Left lung (tissue), 10 donors: ENCODE data around the gene SNX25. TPM values are rescaled to one million over a fixed set of nuclear protein-coding genes. Genes with fewer than 3 reads are reported as not detected.

Experiments used
- ATAC-seq: fragments of 200-7000 bp; cut with Tn5 transposase; one replicate; pipeline ENCODE4 v1.9.1; 2020; ENCODE audit warnings: moderate library complexity
- DNase-seq, 4 donors: peaks; one replicate each; pipeline ENCODE4 v3.0.0-alpha.2; 2013 to 2020
- H3K27ac ChIP-seq, 2 donors: fragments of 200-600 bp; sonication (generic) in 1 of 2; one replicate each; pipeline versions ENCODE4 v1.5.0 to v1.8.0; 2020 to 2021
- H3K27me3 ChIP-seq, 2 donors: fragments of 200-600 bp; sonication (generic) in 1 of 2; one replicate each; pipeline versions ENCODE4 v1.5.0 to v1.8.0; 2020 to 2021
- H3K36me3 ChIP-seq, 2 donors: fragments of 200-600 bp; sonication (generic) in 1 of 2; one replicate each; pipeline versions ENCODE4 v1.5.0 to v1.8.0; 2020 to 2021
- H3K4me1 ChIP-seq, 2 donors: fragments of 200-600 bp; one replicate each; pipeline ENCODE4 v1.8.0; 2021
- H3K4me3 ChIP-seq, 2 donors: fragments of 200-600 bp; sonication (generic) in 1 of 2; one replicate each; pipeline versions ENCODE4 v1.5.0 to v1.8.0; 2020 to 2021; ENCODE audit warnings: mild to moderate bottlenecking in 1 of 2
- H3K9me3 ChIP-seq, 2 donors: fragments of 200-600 bp; sonication (generic) in 1 of 2; one replicate each; pipeline versions ENCODE4 v1.5.0 to v1.8.0; 2020 to 2021
- CTCF ChIP-seq, 2 donors: fragments of 200-600 bp; sonication (generic) in 1 of 2; IDR thresholded peaks; one replicate each; pipeline versions ENCODE4 v1.5.0 to v1.8.0; 2021; ENCODE audit warnings: antibody characterized with exemption in 2 of 2
- intact Hi-C, 2 donors: fragments of 100-400 bp; cut with DNase I; formaldehyde crosslinking; loops; one replicate each; pipeline versions ENCODE4 v1.11.2 to v1.14.2; 2022
- polyA plus RNA-seq, 6 donors: library from polyadenylated mRNA; unstranded; fragments of 120-200 nt; gene quantifications; one replicate each; pipeline ENCODE4 v1.2.1, GENCODE V29; 2013; ENCODE audit not compliant: insufficient read length in 6 of 6
- total RNA-seq, 2 donors: library from RNA; stranded (reverse); fragmentation: NEBNext Ultra II Directional; extraction: Animal tissue kit (Norgen Biotek cat#: 25700); gene quantifications; one replicate each; pipeline ENCODE4 v1.2.1, GENCODE V29; 2021
- donor health status: DM: no; HTN: yes; CAD: no.
- donor health status: DM: no; HTN: no; CAD: no.

Gene SNX25
- total and polyA plus RNA-seq, 8 donors = 15.5 to 122 (median 18.9) TPM

DNA sequence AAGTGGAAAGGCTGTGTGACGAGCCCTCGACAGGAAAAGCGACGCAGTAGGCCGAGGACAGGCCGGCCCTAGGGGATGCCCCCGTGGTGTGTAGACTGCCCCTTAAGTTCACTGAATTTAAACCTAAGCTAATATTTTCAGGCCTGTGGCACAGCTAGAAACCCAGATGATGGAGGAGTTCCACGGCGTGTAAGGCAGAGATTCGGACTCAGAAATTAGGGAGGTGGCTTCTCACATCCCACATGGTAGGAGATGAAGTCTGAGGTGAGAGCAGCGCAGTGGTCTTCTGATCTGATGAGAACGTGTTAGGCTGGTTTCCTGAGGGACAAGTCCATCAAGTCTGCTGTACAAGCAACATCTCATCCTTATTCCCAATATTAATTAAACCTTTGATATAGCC, 178.6 kb downstream of the SNX25 start:
- no peaks in the 10 kb centered on the region for H3K9me3 ChIP-seq
- no peak overlapping the region for H3K27ac ChIP-seq
- H3K4me1 ChIP-seq = peaks cover 0 to 5% of the 10 kb centered on the region in 2 donors
- no peak for TF ChIP-seq CTCF (IDR thresholded peaks at IDR 0.05)
- H3K4me3 ChIP-seq = no peak overlapping the region
- H3K36me3 ChIP-seq = no peaks in the 10 kb centered on the region
- intact Hi-C loops = no loop called here
- ATAC-seq (no peak), DNase-seq (no peak)
- H3K27me3 ChIP-seq = peaks cover 0 to 14% of the 10 kb centered on the region in 2 donors

- no peaks in the 10 kb centered on the region for H3K9me3 ChIP-seq
- H3K27ac ChIP-seq = no peak overlapping the region
- no peaks in the 10 kb centered on the region for H3K36me3 ChIP-seq
- no peaks in the 10 kb centered on the region for H3K27me3 ChIP-seq
- DNase-seq = no peak
- intact Hi-C loops = loop anchor here in 1 of 2 donors (10.0 kb wide), 1 partner anchor 176 kb away; no protein-coding TSS in a partner anchor
- no peak overlapping the region for H3K4me3 ChIP-seq
- H3K4me1 ChIP-seq = peaks cover 0 to 11% of the 10 kb centered on the region in 2 donors
- ATAC-seq = no peak
- no peak for TF ChIP-seq CTCF (IDR thresholded peaks at IDR 0.05)
These were observed 181.5 kb downstream of the SNX25 start for GRCh38 chr4:185390941-185391340.

GRCh38 chr4:185392156-185392555, 182.8 kb downstream of the SNX25 start:
- Histone ChIP-seq H3K27ac (no peak overlapping the region), H3K36me3 (no peaks in the 10 kb centered on the region), H3K4me3 (no peak overlapping the region), H3K9me3 (no peaks in the 10 kb centered on the region), H3K4me1 (peaks cover 3 to 19% of the 10 kb centered on the region in 2 donors), H3K27me3 (no peaks in the 10 kb centered on the region)
- intact Hi-C loops = loop anchor here in 1 of 2 donors (10.0 kb wide), 1 partner anchor 177 kb away; no protein-coding TSS in a partner anchor
- no peak for ATAC-seq
- no peak for TF ChIP-seq CTCF (IDR thresholded peaks at IDR 0.05)
- no peak for DNase-seq

DNA sequence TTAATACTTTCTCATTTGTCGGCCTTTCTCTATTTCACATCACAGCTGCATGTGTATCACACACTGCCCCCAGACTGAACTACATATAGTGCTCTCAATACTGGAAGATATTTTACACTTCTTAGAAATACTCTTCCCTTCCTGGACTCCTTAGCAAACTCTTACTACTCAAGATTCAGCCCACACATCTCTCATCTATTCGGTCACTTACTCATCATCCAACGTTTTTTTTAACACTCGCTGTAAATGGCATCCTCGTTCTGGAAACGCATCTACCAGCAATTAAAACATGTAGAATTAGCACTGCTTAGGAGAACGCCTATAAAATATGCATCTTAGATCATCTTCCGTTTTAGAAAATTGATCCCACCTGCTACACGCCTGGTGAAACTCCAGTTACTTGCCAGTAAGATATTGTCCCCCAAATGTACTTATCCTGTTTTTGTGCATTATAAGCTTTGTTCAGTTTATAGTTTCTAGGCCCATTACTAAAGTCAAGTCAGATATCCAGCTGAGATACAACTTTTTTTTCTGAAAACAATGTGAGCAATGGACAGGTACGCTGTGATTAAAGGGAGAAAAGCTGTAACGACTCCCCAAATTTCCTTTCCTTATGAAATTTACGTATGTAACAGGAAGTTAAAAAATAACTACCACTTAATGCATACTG, 185.3 kb downstream of the SNX25 start:
- no peak for ATAC-seq
- Histone ChIP-seq H3K9me3 (no peaks in the 10 kb centered on the region), H3K27me3 (no peaks in the 10 kb centered on the region), H3K4me1 (peaks cover 7 to 37% of the 10 kb centered on the region in 2 donors), H3K4me3 (peak overlapping the region; percentile 89 to 92), H3K27ac (peak overlapping the region; percentile 98 to 100), H3K36me3 (peaks cover 0 to 6% of the 10 kb centered on the region in 2 donors)
- intact Hi-C loops = loop anchor here in 1 of 2 donors (10.0 kb wide), 1 partner anchor 180 kb away; no protein-coding TSS in a partner anchor
- TF ChIP-seq CTCF (IDR thresholded peaks at IDR 0.05) = no peak
- DNase-seq = no peak

DNA sequence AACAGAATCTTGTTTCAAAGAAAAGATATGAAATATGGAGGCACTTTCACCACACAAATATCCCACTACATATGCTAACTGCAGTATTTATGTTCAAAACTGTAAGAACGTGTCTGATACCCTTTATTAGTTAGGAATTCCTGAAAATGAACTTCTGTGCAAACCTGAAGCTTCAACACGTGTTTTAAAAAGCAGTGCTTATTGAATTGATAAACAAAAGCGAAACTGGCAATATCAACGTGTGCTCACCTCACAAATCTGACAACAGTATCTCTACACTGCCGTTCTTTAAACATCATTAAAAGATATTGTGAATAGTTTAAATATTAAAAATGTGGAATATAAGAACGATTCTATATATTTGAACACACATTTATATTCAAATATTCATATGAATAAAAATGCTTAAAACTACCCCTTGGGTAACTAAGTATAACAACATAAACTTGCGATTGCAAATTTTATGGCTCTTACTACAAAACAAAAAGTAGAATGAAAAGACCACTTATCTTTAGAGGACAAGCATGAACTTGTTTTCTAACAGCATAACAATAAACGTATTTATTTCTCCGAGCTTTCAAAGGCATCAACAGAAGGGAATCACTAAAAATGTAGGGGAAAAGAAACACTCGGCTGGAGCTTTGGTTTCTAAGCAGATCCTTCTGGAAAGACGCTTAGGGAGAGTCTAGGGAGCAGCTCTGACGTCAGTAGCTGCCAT, 186.0 kb downstream of the SNX25 start, which contains the start of gene LRP2BP:
Gene LRP2BP, minus strand, starts transcription at position 687 of the 718 bp plus-strand sequence. CDS start 17,738 bp downstream, outside the sequence.
- DNase-seq = peak in 2 of 4 donors; percentile 22 to 36
- TF ChIP-seq CTCF (IDR thresholded peaks at IDR 0.05) = no peak
- H3K36me3 ChIP-seq = peaks cover 0 to 13% of the 10 kb centered on the region in 2 donors

More for the DNA sequence above, 186.0 kb downstream of the SNX25 start, which contains the start of gene LRP2BP:
- ATAC-seq = no peak
- intact Hi-C loops = loop anchor here in 1 of 2 donors (10.0 kb wide), 1 partner anchor 181 kb away; no protein-coding TSS in a partner anchor
- peak within 1 kb of the TSS; percentile 98 to 100 for H3K27ac ChIP-seq
- no peaks in the 10 kb centered on the region for H3K9me3 ChIP-seq
- peaks cover 7 to 37% of the 10 kb centered on the region in 2 donors for H3K4me1 ChIP-seq
- peak within 1 kb of the TSS; percentile 89 to 92 for H3K4me3 ChIP-seq
- no peaks in the 10 kb centered on the region for H3K27me3 ChIP-seq
